ENCODE results near the gene POU4F3.

The POU4F3 gene

DNA sequence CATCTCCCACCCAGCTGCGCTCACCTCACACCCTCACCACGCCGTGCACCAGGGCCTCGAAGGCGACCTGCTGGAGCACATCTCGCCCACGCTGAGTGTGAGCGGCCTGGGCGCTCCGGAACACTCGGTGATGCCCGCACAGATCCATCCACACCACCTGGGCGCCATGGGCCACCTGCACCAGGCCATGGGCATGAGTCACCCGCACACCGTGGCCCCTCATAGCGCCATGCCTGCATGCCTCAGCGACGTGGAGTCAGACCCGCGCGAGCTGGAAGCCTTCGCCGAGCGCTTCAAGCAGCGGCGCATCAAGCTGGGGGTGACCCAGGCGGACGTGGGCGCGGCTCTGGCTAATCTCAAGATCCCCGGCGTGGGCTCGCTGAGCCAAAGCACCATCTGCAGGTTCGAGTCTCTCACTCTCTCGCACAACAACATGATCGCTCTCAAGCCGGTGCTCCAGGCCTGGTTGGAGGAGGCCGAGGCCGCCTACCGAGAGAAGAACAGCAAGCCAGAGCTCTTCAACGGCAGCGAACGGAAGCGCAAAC is 1.1 kb downstream of the POU4F3 start:
- no peak for DNase-seq (ENCODE audit: low read depth in 2 of 2)

DNA sequence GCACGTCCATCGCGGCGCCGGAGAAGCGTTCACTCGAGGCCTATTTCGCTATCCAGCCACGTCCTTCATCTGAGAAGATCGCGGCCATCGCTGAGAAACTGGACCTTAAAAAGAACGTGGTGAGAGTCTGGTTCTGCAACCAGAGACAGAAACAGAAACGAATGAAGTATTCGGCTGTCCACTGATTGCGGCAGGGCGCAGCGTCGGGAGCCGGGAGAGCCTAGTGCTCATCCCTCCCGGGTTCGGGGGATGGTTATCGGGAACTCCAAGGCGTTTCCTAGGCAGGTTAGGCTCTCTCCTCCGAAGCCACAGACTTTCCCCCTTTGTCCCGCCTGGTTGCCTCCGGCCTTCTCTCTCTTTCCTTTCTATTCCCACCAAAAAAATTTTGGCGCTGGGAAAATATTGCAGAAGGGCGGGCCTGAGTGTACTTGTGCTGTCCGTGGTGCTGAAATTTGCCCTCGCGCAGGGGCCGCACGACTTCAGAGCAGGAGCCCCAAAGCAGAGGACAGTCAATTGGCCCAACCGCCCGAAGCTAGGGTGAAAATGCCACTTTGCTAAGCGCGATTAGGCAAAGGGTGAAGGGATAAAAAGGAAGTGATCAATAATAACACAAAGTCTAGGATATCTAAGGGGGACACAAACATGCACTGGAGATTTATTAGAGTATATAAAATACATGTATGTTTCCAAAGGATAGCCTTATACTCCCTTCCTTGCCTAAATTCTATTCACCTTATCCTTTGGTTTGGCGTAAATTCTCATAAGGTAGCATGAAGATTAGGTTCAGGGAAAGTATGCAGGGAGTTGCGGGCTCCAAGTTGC is 1.8 kb downstream of the POU4F3 start:
- peak in 1 of 2 donors; percentile 34 for DNase-seq (ENCODE audit: low read depth in 2 of 2)

DNA sequence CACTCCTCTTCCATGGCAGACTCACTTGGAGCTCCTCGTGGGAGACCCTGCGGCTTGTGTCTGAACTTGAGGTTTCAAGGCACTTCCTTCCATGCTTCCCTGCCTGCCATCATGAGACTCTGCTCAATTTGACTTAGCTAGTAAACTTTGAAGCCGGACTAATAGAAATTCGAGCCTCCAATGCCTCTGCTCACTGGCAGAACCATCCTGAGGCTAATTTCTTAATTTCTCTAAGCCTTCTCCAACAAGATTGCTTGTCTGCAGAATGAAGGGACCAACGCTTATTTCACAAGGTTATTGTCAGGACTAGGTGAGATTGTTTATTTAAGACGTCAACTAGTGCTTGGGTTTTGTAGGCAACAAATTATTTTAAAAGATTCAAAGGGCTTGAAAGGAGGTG is 3.2 kb downstream of the POU4F3 start:
- no peak for DNase-seq (ENCODE audit: low read depth in 2 of 2)

DNA sequence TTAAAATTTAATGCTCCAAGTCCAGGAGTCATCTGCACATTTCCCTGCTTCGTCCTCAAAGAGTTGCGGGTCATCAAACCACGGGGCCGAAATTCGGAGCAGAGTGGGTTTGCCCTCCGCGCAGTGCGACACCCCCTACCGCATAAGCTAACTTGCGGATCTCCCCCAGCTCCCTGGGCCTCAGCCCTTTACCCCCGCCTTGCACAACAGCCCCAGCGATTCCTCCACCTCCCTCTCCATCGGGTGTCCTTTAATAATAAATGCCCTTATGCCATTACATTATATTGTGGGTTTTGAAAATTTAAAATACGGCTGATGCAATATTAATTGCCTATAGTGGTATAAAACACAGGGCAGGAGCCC is 3.9 kb downstream of the POU4F3 start:
- DNase-seq (ENCODE audit: low read depth in 2 of 2): no peak

DNA sequence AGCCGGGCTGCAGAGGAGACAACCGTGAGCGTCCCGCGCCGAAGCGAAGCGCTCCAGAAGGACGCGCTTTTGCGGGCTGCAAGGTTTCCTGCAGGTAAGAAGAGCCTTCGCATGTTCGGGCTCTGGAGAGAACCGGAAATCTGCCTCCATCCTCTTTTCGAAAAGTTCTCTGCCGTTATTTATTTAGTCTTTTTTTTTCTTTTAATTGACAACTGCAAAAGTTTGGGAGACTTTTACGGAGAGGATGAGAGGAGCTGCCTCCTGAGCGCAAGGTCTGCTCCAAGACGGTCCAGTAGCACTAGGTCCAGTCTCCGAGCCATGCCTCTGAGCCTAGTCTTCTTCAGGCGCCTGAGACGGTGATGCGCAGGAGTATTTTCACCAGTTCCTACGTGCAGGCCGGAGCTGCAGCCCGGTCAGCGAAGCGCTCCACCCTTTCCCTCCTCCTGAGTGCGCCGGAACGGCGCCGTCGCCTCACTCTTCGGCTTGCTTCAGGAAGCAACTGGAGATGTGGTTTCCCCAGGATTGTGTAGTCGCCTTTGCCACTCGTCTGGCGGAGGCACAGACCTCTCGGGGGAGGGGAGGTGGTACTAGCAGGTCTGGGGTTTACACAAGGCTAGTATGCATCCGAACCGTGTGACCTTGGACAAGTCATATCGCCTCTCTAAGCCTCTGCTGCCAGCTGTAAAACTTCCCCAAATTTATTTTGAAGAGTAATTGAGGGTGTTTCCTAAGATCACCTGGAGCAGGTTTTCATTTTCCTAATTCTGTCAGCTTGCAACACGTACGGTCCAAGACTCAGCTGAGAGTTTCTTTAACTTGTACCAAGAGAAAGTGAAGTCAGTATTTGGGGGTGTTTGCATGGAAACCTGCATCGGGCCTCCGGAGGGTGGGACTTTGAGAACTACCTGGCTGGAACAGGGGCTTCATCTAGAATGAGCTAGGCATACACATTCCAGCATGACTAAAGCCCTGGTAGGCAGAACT is 4.5 kb downstream of the POU4F3 start:
- no peak for DNase-seq (ENCODE audit: low read depth in 2 of 2)

DNA sequence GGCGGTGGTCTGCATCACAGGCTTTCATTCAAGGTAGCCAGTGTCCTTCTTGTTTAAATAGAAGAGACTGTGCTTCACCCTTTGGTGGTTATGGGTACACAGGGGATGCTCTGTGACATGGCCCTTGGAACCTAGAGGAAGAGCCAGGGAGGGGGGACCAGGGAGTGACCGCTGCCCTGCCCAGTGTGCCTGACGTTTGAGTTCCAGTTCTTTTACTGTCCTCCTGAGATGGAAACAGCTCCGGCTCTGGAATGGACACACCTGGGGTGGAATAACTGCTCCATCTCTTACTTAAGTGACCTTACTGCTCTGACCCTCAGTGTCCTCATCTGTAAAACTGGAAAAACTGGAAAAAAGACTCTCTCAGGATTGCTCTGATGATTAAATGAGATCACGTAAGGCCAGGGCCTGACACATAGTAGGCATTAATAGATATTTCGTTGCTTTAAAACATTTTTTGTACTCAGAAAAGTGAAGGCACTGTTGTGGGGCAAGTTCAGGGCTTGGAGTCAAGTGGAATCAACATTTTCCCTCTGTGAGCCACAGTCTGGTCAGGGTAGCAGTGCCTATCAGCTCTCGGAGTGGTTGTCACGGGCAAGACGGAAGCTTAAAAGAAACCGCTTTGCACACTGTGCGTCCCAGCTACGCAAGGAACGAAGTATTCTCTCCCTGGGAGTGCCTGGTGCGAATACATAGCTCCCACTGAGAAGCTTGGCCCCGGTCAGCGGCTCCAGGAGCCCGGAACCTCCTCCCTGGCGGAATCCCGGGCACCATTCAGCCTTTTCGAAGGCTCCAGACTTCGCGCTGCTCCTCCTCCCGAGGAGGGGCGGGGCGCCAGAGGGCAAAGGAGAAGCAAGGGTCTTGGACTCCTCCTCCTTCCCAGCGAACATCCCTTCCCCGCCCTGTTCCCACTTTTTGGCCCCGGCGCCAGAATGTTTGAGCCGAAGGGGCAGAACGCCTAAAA is 5.8 kb downstream of the POU4F3 start:
- no peak for DNase-seq (ENCODE audit: low read depth in 2 of 2)

DNA sequence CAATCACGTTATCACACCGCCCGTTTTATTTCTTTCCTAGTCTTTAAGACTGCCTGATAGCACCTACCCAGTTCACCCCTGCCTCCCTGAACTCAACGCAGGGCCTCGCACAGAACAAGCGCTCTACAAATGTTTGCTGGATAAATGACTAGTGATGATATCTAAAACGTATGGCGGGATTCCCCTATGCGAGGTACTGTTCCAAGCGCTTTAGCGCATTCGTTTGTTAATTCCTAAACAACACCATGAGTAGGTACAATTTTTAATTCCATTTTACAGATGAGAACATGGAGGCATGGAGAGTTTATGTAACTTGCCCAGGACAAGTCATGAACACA is 6.6 kb downstream of the POU4F3 start:
- DNase-seq (ENCODE audit: low read depth in 2 of 2): no peak

DNA sequence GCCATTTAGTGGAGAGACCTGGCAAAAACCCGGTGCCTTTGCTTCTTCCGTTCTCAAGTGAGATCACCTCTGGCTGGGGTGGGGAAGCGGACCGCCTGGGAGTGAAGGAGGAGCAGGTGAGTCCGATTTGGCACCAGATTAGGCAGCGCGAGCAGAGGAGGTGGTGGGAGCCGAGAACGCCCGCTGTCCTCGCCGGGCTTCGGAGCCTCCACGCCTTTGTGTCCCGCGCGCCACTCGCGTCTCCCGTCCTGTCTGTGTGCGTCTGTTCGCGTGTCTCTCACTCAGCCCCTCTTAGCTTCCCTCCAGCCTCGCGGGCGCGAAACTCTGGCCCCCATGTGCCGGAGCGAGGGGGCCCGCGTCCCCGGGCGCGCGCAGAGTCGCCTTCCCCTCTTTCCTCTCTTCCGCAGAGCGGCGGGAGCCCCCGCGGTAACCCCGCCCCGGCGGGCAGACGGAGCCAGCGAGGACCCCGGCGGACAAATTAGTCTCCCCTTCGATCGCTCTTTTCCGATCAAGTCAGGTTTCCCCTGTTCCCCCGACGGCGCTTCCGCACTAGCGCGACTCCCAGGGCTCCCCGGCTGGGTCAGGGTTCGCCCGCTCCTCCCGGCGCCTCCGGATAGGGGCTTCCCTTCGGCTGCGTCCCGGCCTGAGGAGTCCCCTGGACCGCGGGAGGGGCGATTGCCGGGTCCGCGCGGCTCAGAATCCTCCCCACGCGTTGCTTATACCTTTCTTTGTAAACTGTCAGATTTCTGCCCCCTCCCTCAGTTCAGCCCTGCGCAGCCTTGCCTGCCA is 7.1 kb downstream of the POU4F3 start:
- DNase-seq (ENCODE audit: low read depth in 2 of 2): no peak

DNA sequence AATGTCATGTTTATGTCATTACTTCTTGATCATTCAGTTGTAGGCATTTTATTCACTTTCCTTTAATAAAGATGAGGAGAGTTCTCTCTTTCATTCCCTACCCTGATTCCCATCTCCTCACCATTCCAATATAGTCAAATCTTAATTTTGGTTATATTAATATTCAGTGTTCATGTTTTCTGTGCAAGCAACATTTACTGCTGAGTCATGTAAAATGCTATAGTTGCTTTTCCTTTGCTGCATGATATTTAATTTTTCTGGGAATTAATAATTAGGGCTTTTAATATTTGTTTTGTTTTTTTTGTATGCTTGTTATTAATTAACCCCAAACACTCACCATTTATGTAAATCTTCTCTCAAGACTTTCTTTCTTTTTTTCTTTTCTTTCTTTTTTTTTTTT is 18.5 kb downstream of the POU4F3 start:
- no peak for DNase-seq (ENCODE audit: low read depth in 2 of 2)

DNA sequence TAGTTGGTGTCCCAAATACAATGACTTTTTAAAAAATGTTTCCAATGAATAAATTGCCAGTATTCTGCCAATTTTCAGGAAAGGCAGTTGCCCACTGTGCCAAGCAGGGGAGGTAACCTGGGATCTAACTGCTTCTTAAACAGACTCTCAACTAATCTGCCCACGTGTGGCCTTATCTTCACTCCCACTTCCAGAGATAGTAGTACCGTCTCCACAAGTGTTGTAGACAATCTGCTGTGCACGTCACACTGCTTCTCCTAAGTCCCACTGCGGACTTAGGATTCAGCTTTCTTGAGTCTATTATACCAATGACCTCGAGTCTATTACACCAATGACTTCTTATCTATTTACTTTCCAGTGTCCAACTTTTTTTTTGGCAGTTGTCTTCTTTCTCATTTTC is 21.2 kb downstream of the POU4F3 start:
- DNase-seq (ENCODE audit: low read depth in 2 of 2): no peak

DNA sequence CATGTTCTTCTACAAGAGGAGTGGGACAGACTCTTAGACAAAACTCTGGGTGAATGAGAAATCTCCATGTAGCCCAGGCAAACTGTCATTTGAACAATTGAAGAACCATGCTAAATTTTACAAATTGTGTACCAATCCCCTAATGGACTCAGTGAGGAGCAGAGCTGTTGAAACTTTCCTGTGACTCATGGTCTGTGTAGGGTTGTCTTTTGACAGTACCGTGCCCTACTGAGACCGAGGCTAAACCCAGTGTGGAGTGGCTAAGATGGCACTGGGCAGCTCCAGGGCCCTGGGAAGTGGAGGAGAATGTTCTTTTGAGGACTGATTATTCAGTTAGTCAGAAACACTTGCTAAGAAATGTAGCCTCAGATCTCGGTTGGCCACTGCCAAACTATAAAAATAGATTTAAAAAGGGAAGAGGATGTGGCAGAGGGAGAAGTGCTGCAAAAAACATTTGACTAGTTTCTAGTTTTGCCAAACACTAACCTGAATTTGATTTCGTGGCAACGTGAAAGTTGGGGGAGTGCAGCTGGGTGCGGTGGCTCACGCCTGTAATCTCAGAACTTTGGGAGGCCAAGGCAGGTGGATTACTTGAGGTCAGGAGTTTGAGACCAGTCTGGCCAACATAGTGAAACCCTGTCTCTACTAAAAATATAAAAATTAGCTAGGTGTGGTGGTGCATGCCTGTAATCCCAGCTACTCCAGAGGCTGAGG is 24.7 kb downstream of the POU4F3 start:
- no peak for DNase-seq (ENCODE audit: low read depth in 2 of 2)

DNA sequence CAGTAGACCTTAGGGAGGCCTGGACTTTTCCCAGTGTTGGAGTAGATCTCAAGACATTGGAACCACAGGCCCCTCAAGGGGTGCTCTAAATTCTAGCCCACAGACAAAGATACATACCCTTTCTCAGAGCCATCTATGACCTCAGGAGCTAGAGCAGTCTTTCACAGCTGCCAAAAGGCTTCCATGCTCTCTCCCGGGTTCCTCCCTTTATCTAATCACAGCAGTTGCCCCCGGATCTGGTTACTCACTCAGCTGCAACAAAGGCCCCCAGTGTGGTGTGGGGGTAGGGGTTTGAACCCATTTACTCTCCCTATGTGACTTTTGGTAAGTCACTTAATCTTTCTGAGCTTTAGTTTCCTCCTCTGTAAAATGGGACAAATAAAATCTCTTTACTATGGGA is 27.0 kb downstream of the POU4F3 start:
- DNase-seq (ENCODE audit: low read depth in 2 of 2): no peak

DNA sequence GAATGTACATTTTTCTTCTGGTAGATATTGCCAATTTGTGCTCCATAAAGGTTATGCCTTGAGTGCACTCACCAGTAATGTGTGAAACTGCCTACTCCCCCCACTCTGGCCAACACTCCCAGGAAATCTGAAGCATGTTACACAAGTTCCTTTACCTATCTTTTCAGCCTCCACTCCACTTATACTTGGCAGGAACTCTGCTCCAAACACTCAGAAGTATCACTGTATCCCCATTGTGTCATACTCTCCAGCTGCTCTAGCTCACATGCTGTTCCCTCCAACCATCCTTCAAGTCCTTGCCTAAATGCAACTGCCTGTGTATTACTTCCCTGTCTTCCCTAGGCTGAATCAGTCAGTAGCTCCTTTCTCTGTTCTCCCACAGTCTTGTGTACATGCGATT is 28.3 kb downstream of the POU4F3 start:
- no peak for DNase-seq (ENCODE audit: low read depth in 2 of 2)

DNA sequence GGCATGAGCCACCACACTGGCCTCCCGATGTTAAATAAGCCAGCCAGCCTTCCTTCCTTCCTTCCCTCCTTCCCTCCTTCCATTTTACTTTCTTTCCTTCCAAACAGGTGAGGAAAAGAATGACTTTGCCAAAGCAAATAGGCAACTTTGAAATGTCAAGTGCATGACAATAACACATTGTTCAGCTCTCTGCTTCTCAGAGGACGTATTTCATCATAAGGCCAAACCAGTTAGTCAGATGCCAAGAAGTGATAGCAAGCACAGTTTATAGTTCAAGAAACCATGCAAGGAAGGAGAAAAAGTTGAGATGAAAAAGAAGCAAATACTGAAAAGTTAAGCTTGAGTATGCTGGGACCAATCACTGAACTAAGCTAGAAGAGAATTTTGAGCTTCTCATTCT is 29.5 kb downstream of the POU4F3 start:
- no peak for DNase-seq (ENCODE audit: low read depth in 2 of 2)

DNA sequence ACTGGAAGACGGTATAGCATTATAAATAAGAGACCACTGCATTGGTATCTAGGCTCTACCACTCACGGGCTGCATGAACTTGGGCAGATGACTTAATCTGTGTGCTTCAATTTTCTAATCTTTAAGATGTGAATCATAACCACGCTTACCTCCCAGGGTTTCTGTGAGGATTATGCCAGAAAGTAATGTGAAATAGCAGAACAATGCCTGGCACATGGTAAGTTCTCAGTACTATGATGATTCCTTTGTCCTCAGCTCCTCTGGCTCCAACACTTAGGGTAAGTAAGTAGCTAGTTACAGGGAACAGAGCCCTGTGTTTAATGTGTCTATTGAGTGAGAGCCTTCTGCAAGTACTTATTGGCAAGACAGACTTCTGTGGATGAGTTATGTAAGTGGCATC is 31.1 kb downstream of the POU4F3 start:
- no peak for DNase-seq (ENCODE audit: low read depth in 2 of 2)

DNA sequence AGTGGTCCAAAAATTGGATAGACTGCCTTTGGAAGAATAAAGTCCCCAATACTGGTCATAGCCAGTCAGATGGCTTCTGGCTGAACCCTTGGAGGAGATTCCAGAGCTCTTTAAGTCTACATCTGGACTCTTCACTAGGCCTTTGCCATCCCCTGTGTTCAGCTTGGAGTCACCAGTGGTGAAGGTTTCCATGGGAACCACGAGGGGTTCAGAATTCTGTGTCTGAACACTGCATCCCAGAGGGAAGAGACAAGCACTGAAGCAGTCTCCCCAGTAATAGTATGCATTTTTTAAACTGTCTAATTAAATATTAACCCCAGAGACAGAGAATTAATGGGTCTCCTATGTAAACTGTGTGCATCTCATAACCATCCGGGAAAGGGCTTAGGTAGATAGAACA is 38.2 kb downstream of the POU4F3 start:
- no peak for DNase-seq (ENCODE audit: low read depth in 2 of 2)

DNA sequence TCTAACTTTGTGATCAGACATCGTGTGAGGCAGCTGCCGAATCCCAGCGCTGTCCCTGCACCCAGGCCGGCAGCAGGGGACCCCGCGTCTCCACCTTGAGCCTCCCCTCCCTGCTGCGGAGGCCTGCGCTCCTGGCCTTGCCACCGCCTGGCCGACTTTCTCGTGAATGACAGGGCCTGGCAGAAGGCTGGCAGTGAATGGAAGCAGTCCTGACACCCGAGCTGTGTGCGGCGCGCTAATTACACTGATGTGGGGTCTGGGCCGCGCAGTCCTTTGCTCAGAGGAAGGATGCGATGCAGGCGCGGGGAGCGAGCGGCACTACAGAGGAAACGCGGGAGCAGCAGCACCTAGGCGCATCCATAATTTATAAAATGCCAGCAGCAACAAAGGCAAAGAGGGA is 40.3 kb downstream of the POU4F3 start:
- DNase-seq (ENCODE audit: low read depth in 2 of 2): no peak

DNA sequence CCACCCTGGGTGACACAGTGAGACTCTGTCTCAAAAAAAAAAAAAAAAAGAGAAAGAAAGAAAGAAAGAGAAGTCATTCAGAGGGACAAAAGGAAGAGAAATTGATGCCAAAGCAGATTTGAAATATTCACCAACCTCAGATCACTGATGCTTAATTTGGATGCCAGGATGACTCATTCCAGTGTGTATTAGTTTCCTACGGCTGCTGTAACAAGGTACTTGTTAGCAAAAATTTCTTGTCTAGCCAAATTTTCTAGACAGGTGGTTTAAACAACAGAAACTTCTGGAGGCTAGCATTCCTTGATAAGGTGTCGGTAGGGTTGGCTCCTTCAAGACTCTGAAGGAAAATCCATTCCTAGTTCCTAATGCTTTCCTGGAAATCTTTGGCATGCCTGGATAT is 42.1 kb downstream of the POU4F3 start:
- DNase-seq (ENCODE audit: low read depth in 2 of 2): no peak

DNA sequence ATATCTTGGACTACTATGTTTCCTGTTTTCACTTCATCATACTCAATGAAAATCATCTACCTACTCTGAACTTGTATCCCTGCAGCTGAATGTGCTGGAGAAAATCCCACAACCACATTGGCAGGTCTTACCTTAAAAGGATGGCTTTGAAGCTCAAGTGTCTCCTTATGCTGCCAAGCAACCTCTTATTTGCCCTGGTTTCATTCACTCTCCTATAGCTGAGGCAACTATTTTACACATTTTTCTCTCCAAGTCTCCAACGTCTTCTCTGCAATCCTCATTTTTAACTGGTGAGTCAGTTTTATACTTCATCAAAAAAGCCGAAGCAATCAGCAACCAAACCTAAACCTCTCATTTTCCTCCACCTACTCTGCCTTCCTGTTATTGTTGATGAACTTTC is 49.7 kb downstream of the POU4F3 start:
- no peak for DNase-seq (ENCODE audit: low read depth in 2 of 2)

DNA sequence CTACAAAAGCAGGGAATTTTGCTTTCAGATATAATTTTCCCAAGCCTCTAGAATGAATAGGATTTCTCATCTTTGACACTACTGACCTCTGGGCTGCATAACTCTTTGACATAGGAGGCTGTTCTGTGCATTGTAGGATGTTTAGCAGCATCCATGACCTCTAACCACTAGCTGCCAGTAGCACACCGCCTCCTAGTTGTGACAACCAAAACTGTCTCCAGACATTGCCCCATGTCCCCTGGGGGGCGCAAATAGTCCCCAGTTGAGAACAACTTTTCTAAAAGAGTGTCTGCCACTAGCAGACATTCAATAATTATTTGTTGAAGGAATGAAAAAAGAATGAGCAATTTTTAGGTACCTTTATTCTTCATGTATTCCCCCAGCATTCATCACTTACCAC is 51.8 kb downstream of the POU4F3 start:
- no peak for DNase-seq (ENCODE audit: low read depth in 2 of 2)
